Sigmoid colon (tissue), 7 donors: ENCODE results near the gene HECTD3. TPM values are rescaled to one million over a fixed set of nuclear protein-coding genes. Genes with fewer than 3 reads are reported as not detected.

Source experiments
- DNase-seq: peaks from one replicate; pipeline ENCODE4 v3.0.0-alpha.2; 2019
- H3K27ac ChIP-seq, 4 donors: fragments of 200-600 bp; sonication (generic); one replicate each; pipeline ENCODE4 v1.5.1; 2016 to 2019; ENCODE audit warnings: mild to moderate bottlenecking in 1 of 4
- H3K27me3 ChIP-seq, 3 donors: fragments of 200-600 bp; sonication (generic); one replicate each; pipeline ENCODE4 v1.5.1; 2019; ENCODE audit warnings: mild to moderate bottlenecking in 1 of 3
- H3K36me3 ChIP-seq, 4 donors: fragments of 200-600 bp; sonication (generic); one replicate each; pipeline ENCODE4 v1.5.1; 2016 to 2019
- H3K4me1 ChIP-seq, 4 donors: fragments of 200-600 bp; sonication (generic); one replicate each; pipeline ENCODE4 v1.5.1; 2017 to 2019
- H3K4me3 ChIP-seq, 4 donors: fragments of 200-600 bp; sonication (generic); one replicate each; pipeline ENCODE4 v1.5.1; 2017 to 2019; ENCODE audit warnings: mild to moderate bottlenecking in 2 of 4, moderate library complexity in 1 of 4
- H3K9me3 ChIP-seq, 4 donors: fragments of 200-600 bp in 3 of 4; sonication (generic) in 3 of 4; one replicate each; pipeline versions ENCODE4 v1.5.1 to v1.6.1; 2013 to 2019
- EP300 ChIP-seq, 4 donors: sonication (generic); formaldehyde crosslinking; IDR thresholded peaks; one replicate each; pipeline ENCODE4 v1.6.1; 2017; ENCODE audit warnings: antibody characterized with exemption in 4 of 4
- POLR2A ChIP-seq, 2 donors: fragments of 450-650 bp; IDR thresholded peaks; one replicate each; pipeline ENCODE4 v1.6.1; 2016; ENCODE audit warnings: antibody characterized with exemption in 2 of 2, mild to moderate bottlenecking in 2 of 2, moderate library complexity in 2 of 2
- POLR2AphosphoS5 ChIP-seq, 4 donors: sonication (generic); formaldehyde crosslinking; IDR thresholded peaks; one replicate each; pipeline ENCODE4 v1.6.1; 2017; ENCODE audit warnings: antibody characterized with exemption in 4 of 4
- WGBS, 2 donors: extraction: QIAGEN DNeasy Blood & Tissue Kit; methylation state at CpG; one replicate each; pipeline ENCODE4 v1.1.7; 2013; 5-methylcytosine and 5-hydroxymethylcytosine counted together
- intact Hi-C: fragments of 100-400 bp; cut with DNase I; formaldehyde crosslinking; loops from one replicate; pipeline ENCODE4 v1.15.1; 2023
- polyA plus RNA-seq, 3 donors: library from polyadenylated mRNA; stranded (reverse); fragments of 200-250 nt; gene quantifications; one replicate each; pipeline ENCODE4 v1.2.3, GENCODE V29; 2013
- total RNA-seq, 4 donors: library from RNA; depleted of rRNA; stranded (reverse); fragments of >200 nt; gene quantifications; one replicate each; pipeline ENCODE4 v1.1.0, GENCODE V29; 2016
- TF ChIP-seq, protein P1 (sequence below), 4 experiments: fragments of 450-650 bp in 3 of 4; fragments of 200-600 bp in 1 of 4; IDR thresholded peaks; one replicate each; pipeline ENCODE4 v1.5.1; 2016 to 2019; ENCODE audit warnings: antibody characterized with exemption in 4 of 4, mild to moderate bottlenecking in 3 of 4, moderate library complexity in 2 of 4
- donor health status: healthy with polysubstance abuse.
- donor health status: Bipolar disorder and iron deficiency.
- donor health status: healthy.

The HECTD3 gene
- total and polyA plus RNA-seq, 7 donors = 23.9 to 74.2 (median 45.7) TPM

DNA sequence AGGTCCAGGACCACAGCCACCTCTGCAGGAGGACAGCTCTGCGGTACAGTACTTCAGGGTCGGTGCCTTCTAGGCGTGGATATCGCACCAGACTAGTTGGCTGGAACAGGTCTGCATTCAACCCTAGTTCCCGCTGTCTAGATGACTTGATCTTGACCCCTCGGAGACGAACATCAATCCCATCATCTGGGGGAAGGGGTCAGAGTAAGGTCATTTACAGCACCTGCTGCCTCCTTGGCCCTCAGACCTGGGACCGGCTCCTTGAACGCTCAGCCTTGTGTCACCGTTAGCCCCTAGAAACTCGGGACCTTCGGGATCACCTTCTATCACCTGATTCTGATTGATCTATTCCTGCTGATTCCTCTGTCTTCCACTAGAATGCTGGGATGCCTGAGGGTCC is 2.6 kb downstream of the HECTD3 start:
- no peak overlapping the region for H3K27ac ChIP-seq
- TF ChIP-seq POLR2A (IDR thresholded peaks at IDR 0.05) (no peak), EP300 (IDR thresholded peaks at IDR 0.05) (no peak), POLR2AphosphoS5 (IDR thresholded peaks at IDR 0.05) (no peak)
- TF ChIP-seq, protein P1, sequence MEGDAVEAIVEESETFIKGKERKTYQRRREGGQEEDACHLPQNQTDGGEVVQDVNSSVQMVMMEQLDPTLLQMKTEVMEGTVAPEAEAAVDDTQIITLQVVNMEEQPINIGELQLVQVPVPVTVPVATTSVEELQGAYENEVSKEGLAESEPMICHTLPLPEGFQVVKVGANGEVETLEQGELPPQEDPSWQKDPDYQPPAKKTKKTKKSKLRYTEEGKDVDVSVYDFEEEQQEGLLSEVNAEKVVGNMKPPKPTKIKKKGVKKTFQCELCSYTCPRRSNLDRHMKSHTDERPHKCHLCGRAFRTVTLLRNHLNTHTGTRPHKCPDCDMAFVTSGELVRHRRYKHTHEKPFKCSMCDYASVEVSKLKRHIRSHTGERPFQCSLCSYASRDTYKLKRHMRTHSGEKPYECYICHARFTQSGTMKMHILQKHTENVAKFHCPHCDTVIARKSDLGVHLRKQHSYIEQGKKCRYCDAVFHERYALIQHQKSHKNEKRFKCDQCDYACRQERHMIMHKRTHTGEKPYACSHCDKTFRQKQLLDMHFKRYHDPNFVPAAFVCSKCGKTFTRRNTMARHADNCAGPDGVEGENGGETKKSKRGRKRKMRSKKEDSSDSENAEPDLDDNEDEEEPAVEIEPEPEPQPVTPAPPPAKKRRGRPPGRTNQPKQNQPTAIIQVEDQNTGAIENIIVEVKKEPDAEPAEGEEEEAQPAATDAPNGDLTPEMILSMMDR (IDR thresholded peaks at IDR 0.05) = no peak
- no peaks in the 10 kb centered on the region for H3K9me3 ChIP-seq
- no peak for DNase-seq
- H3K27me3 ChIP-seq = no peaks in the 10 kb centered on the region
- peaks cover 0 to 40% (median 35%) of the 10 kb centered on the region in 4 donors for H3K4me1 ChIP-seq
- intact Hi-C loops = no loop called here
- H3K36me3 ChIP-seq = peaks cover 47 to 60% (median 58%) of the 10 kb centered on the region in 4 donors
- H3K4me3 ChIP-seq = no peak overlapping the region
- 95% methylated on average over 12 of the region's 12 CpGs for WGBS, 2 donors

DNA sequence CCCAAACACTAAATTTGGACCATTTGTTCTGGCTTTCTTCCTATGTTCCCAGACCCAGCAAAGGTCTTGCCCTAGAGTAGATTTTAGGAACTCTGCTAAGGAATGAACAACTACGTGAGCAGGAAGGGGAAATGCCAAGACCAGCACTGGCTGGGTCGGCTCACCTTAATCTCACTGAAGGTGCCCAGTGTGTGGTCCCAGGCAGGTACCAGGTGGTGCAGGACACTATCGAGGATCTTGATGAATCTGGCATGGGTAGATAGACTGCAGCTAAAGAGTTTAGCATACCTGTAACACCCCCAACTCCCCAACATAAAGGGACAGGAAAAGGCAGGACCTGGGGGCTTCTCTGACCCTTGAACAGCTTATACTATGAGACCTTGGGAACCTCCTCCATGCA is 3.0 kb downstream of the HECTD3 start:
- Histone ChIP-seq H3K4me1 (peaks cover 0 to 36% (median 31%) of the 10 kb centered on the region in 4 donors), H3K9me3 (no peaks in the 10 kb centered on the region), H3K36me3 (peaks cover 47 to 64% (median 63%) of the 10 kb centered on the region in 4 donors), H3K4me3 (no peak overlapping the region), H3K27me3 (no peaks in the 10 kb centered on the region), H3K27ac (no peak overlapping the region)
- intact Hi-C loops = no loop called here
- no peak for DNase-seq
- TF ChIP-seq EP300 (IDR thresholded peaks at IDR 0.05) = no peak
- no peak for TF ChIP-seq POLR2AphosphoS5 (IDR thresholded peaks at IDR 0.05)
- TF ChIP-seq, protein P1 (IDR thresholded peaks at IDR 0.05) = no peak
- TF ChIP-seq POLR2A (IDR thresholded peaks at IDR 0.05) = no peak
- WGBS, 2 donors = 92 to 94% methylated on average over 3 of the region's 3 CpGs

DNA sequence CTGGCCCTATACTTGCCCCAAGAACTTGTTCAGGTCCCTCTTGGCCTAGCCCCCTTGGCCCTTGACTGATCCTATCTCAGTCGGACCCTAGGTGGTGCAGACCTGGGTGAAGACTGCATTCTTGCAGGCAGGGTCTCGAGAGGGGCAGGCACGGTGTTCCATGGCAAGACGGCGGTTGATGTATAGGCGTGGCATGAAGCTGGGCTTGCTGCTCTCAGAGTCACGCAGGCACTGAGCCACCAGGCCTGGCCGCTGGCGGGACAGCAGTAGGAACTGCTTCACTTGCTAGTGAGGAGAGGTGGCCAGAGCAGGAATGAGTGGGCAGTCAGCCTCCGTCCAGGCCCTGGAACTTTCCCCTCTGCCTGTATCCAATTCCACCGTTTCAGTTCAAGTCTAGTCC is 3.8 kb downstream of the HECTD3 start:
- no peak overlapping the region for H3K4me3 ChIP-seq
- intact Hi-C loops = no loop called here
- WGBS, 2 donors = 86 to 89% methylated on average over 11 of the region's 11 CpGs
- H3K9me3 ChIP-seq = no peaks in the 10 kb centered on the region
- peaks cover 47 to 71% (median 69%) of the 10 kb centered on the region in 4 donors for H3K36me3 ChIP-seq
- no peak for TF ChIP-seq POLR2A (IDR thresholded peaks at IDR 0.05)
- TF ChIP-seq, protein P1 (IDR thresholded peaks at IDR 0.05) = no peak
- no peak for TF ChIP-seq POLR2AphosphoS5 (IDR thresholded peaks at IDR 0.05)
- no peak for TF ChIP-seq EP300 (IDR thresholded peaks at IDR 0.05)
- no peak overlapping the region for H3K27ac ChIP-seq
- no peak for DNase-seq
- peaks cover 0 to 28% (median 23%) of the 10 kb centered on the region in 4 donors for H3K4me1 ChIP-seq
- no peaks in the 10 kb centered on the region for H3K27me3 ChIP-seq

DNA sequence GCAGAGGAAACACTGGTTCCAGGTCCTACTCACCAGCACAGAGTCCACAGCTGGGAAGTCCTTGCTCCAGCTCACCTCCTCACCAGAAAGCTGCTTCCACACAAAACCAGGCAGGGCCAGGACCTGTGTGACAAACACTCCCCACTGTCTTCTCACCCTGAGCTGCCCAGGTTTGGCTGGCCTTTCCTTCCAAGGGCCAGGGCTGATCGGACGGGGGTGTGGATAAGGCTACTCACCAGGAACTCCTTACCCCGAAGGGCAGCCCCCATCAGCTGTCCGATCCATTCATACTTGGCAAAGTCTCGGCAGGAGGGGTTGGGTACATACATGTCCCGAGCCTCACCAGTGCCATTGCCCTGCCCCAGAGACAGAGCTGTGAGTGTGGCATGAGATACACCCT is 5.4 kb downstream of the HECTD3 start:
- no peak for TF ChIP-seq POLR2AphosphoS5 (IDR thresholded peaks at IDR 0.05)
- TF ChIP-seq, protein P1 (IDR thresholded peaks at IDR 0.05) = no peak
- no peak for TF ChIP-seq POLR2A (IDR thresholded peaks at IDR 0.05)
- TF ChIP-seq EP300 (IDR thresholded peaks at IDR 0.05) = no peak
- Histone ChIP-seq H3K27me3 (no peaks in the 10 kb centered on the region), H3K27ac (no peak overlapping the region), H3K9me3 (no peaks in the 10 kb centered on the region), H3K4me3 (no peak overlapping the region), H3K36me3 (peaks cover 47 to 78% (median 72%) of the 10 kb centered on the region in 4 donors), H3K4me1 (peaks cover 0 to 20% (median 15%) of the 10 kb centered on the region in 4 donors)
- intact Hi-C loops = no loop called here
- 91 to 95% methylated on average over 6 of the region's 6 CpGs for WGBS, 2 donors
- no peak for DNase-seq
